Heart right ventricle (tissue), 16 donors: Measurements from ENCODE around the gene SCT. TPM values are rescaled to one million over a fixed set of nuclear protein-coding genes. Genes with fewer than 3 reads are reported as not detected.

Experiments used
- ATAC-seq, 8 donors: fragments of 200-7000 bp; cut with Tn5 transposase; one replicate each; pipeline ENCODE4 v1.9.1; 2020; ENCODE audit warnings: mild to moderate bottlenecking in 8 of 8, moderate library complexity in 8 of 8, moderate number of reproducible peaks in 1 of 8
- DNase-seq, 2 donors: peaks; one replicate each; pipeline ENCODE4 v3.0.0-alpha.2; 2020
- H3K27ac ChIP-seq, 10 donors: fragments of 200-600 bp; sonication (generic) in 2 of 10; one replicate each; pipeline versions ENCODE4 v1.5.0 to v1.8.0; 2020 to 2022; ENCODE audit warnings: mild to moderate bottlenecking in 3 of 10
- H3K27me3 ChIP-seq, 7 donors: fragments of 200-600 bp; one replicate each; pipeline ENCODE4 v1.8.0; 2021 to 2022; ENCODE audit warnings: mild to moderate bottlenecking in 2 of 7
- H3K36me3 ChIP-seq, 9 donors: fragments of 200-600 bp; sonication (generic) in 1 of 9; one replicate each; pipeline versions ENCODE4 v1.5.0 to v1.8.0; 2020 to 2022; ENCODE audit warnings: mild to moderate bottlenecking in 2 of 9
- H3K4me1 ChIP-seq, 9 donors: fragments of 200-600 bp; sonication (generic) in 1 of 9; one replicate each; pipeline versions ENCODE4 v1.5.0 to v1.8.0; 2020 to 2022; ENCODE audit warnings: mild to moderate bottlenecking in 4 of 9
- H3K4me3 ChIP-seq, 10 donors: fragments of 200-600 bp; sonication (generic) in 2 of 10; one replicate each; pipeline versions ENCODE4 v1.5.0 to v1.8.0; 2020 to 2022; ENCODE audit warnings: mild to moderate bottlenecking in 7 of 10, moderate library complexity in 2 of 10
- H3K9me3 ChIP-seq, 11 donors: fragments of 200-600 bp in 10 of 11; sonication (generic) in 2 of 11; one replicate each; pipeline versions ENCODE4 v1.5.0 to v1.8.0; 2013 to 2022; ENCODE audit warnings: mild to moderate bottlenecking in 2 of 11, control low read depth in 1 of 11, moderate library complexity in 1 of 11
- WGBS, 2 donors: extraction: QIAGEN DNeasy Blood & Tissue Kit; methylation state at CpG; one replicate each; pipeline ENCODE4 v1.1.7; 2013; ENCODE audit warnings: inconsistent platforms in 1 of 2; 5-methylcytosine and 5-hydroxymethylcytosine counted together
- intact Hi-C, 10 donors: fragments of 100-400 bp; cut with DNase I; formaldehyde crosslinking; loops; one replicate each; pipeline versions ENCODE4 v1.11.1 to v1.14.2; 2022
- polyA plus RNA-seq, 2 donors: library from polyadenylated mRNA; stranded (reverse); fragments of 200-250 nt; gene quantifications; one replicate each; pipeline ENCODE4 v1.2.3, GENCODE V29; 2013
- total RNA-seq, 10 donors: library from RNA; stranded (reverse); fragmentation: NEBNext Ultra II Directional in 3 of 10; extraction: Animal tissue kit (Norgen Biotek cat#: 25700) in 3 of 10; gene quantifications; one replicate each; pipeline versions ENCODE4 v1.2.1 to v1.2.4, GENCODE V29; 2021 to 2023
- TF ChIP-seq, protein P1 (sequence below), 9 donors: fragments of 200-600 bp; sonication (generic) in 2 of 9; IDR thresholded peaks; one replicate each; pipeline versions ENCODE4 v1.5.0 to v1.8.0; 2021 to 2022; ENCODE audit warnings: antibody characterized with exemption in 9 of 9, mild to moderate bottlenecking in 5 of 9, moderate library complexity in 1 of 9
- donor health status: Arrhythmogenic right ventricular cardiomyopathy.
- donor health status: ischemic (EF 13 %, LVEDD 7.1; RV severe dilation, severe dysfunction).
- donor health status: healthy with polysubstance abuse.
- donor health status: DM: no; HTN: yes; CAD: no.
- donor health status: DM: no; HTN: no; CAD: no.
- donor health status: ischemic (EF 25% LVEDD 6.9; RV normal size, moderate dysfunction).
- donor health status: ischemic (EF 25% LVEDD 5.7; RV mildly dilated, moderate dysfunction).
- donor health status: healthy.
- donor health status: DM: yes; HTN: yes; CAD: no.
- donor health status: Ischemic cardiomyopathy.
- donor health status: ischemic (EF 35%, LVEDD 5.7; RV mildly dilated, moderate dysfunction).
- donor health status: nonischemic (EF 11% LVEDD 7.7; RV severe dilation, severe dysfunction).
- donor health status: DM: yes; HTN: yes; CAD: no.
- donor health status: PGD.
- donor health status: ischemic (EF 29% LVEDD 5.4; RV normal size, mild dysfunction).
- donor health status: nonischemic (EF 23%, LVEDD 6.1; RV moderate dilation, normal function).

The SCT gene
- total and polyA plus RNA-seq, 12 donors, result 0.64 to 2.0 (median 1.00) TPM; not detected in 8

GRCh38 chr11:665062-665703 is 38.2 kb upstream of the SCT start:
- Histone ChIP-seq H3K36me3 (peaks cover 0 to 76% (median 0%) of the 10 kb centered on the region in 9 donors), H3K27me3 (no peaks in the 10 kb centered on the region), H3K27ac (peak overlapping the region in 5 of 10 donors; percentile 10 to 52 (median 44)), H3K9me3 (no peaks in the 10 kb centered on the region), H3K4me1 (peaks cover 0 to 23% (median 8%) of the 10 kb centered on the region in 9 donors), H3K4me3 (no peak overlapping the region)
- DNase-seq, result no peak
- WGBS, 2 donors, result 77 to 84% methylated on average over 14 of the region's 15 CpGs
- TF ChIP-seq, protein P1, sequence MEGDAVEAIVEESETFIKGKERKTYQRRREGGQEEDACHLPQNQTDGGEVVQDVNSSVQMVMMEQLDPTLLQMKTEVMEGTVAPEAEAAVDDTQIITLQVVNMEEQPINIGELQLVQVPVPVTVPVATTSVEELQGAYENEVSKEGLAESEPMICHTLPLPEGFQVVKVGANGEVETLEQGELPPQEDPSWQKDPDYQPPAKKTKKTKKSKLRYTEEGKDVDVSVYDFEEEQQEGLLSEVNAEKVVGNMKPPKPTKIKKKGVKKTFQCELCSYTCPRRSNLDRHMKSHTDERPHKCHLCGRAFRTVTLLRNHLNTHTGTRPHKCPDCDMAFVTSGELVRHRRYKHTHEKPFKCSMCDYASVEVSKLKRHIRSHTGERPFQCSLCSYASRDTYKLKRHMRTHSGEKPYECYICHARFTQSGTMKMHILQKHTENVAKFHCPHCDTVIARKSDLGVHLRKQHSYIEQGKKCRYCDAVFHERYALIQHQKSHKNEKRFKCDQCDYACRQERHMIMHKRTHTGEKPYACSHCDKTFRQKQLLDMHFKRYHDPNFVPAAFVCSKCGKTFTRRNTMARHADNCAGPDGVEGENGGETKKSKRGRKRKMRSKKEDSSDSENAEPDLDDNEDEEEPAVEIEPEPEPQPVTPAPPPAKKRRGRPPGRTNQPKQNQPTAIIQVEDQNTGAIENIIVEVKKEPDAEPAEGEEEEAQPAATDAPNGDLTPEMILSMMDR (IDR thresholded peaks at IDR 0.05), result no peak
- intact Hi-C loops, result loop anchor here in 1 of 10 donors (10.0 kb wide), 1 partner anchor 60 kb away; no protein-coding TSS in a partner anchor
- ATAC-seq, result peak in 3 of 8 donors; percentile 17 to 39 (median 26)

DNA sequence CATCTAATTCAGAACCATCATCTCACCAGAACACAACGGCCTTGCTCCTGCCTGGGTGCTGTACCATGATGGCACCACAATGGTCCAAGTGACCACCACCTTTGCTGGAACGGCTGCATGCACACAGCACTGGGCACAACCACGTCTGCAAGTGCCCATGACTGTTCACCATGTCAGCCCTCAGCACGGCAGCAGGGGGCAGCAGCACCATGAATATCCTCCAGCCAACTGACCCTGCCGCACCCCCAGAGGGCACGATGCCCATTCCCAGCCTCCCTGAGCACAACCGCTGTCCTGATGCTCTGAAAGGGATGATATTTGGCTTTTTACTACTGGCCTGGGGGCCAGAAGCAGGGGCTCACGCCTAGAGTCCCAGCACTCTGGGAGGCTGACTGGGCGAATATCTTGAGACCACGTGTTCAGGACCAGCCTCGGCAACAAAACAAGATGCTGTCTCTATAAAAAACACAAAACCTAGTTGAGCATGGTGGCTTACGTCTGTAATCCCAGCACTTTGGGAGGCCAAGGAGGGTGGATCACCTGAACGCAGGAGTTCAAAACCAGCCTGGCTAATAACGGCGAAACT is 35.8 kb upstream of the SCT start:
- Histone ChIP-seq H3K36me3 (peaks cover 0 to 80% (median 0%) of the 10 kb centered on the region in 9 donors), H3K4me3 (no peak overlapping the region), H3K27ac (no peak overlapping the region), H3K9me3 (no peaks in the 10 kb centered on the region), H3K27me3 (no peaks in the 10 kb centered on the region), H3K4me1 (peaks cover 0 to 23% (median 8%) of the 10 kb centered on the region in 9 donors)
- intact Hi-C loops, result loop anchor here (2.0 to 10.0 kb wide), 4 partner anchors 60 to 65 kb away; no protein-coding TSS in a partner anchor
- peak; percentile 47 to 65 for DNase-seq
- WGBS, 2 donors, result 59 to 63% methylated on average over 15 of the region's 15 CpGs
- TF ChIP-seq, protein P1 (IDR thresholded peaks at IDR 0.05), result peak in 8 of 9 donors; percentile 61 to 82 (median 75)
- ATAC-seq, result peak in 7 of 8 donors; percentile 45 to 80 (median 66)

GRCh38 chr11:660681-661444 is 33.9 kb upstream of the SCT start:
- H3K4me1 ChIP-seq, result peaks cover 0 to 19% (median 6%) of the 10 kb centered on the region in 9 donors
- peak overlapping the region in 1 of 10 donors; percentile 10 for H3K27ac ChIP-seq
- no peaks in the 10 kb centered on the region for H3K9me3 ChIP-seq
- intact Hi-C loops, result loop anchor here in 7 of 10 donors (5.0 to 10.0 kb wide), 3 partner anchors 61 to 66 kb away; no protein-coding TSS in a partner anchor
- H3K27me3 ChIP-seq, result no peaks in the 10 kb centered on the region
- no peak for DNase-seq
- TF ChIP-seq, protein P1 (IDR thresholded peaks at IDR 0.05), result no peak
- H3K36me3 ChIP-seq, result peaks cover 0 to 81% (median 0%) of the 10 kb centered on the region in 9 donors
- 81 to 83% methylated on average over 19 of the region's 19 CpGs for WGBS, 2 donors
- peak in 2 of 8 donors; percentile 12 to 43 for ATAC-seq
- H3K4me3 ChIP-seq, result no peak overlapping the region

- WGBS, 2 donors, result 86 to 89% methylated on average over 19 of the region's 19 CpGs
- no peaks in the 10 kb centered on the region for H3K27me3 ChIP-seq
- peaks cover 0 to 14% (median under 1%) of the 10 kb centered on the region in 9 donors for H3K4me1 ChIP-seq
- no peak for DNase-seq
- no peaks in the 10 kb centered on the region for H3K9me3 ChIP-seq
- H3K4me3 ChIP-seq, result no peak overlapping the region
- H3K27ac ChIP-seq, result no peak overlapping the region
- intact Hi-C loops, result loop anchor here in 7 of 10 donors (5.0 to 10.0 kb wide), 3 partner anchors 62 to 67 kb away; no protein-coding TSS in a partner anchor
- peak in 1 of 8 donors; percentile 27 for ATAC-seq
- H3K36me3 ChIP-seq, result peaks cover 0 to 81% (median 0%) of the 10 kb centered on the region in 9 donors
- TF ChIP-seq, protein P1 (IDR thresholded peaks at IDR 0.05), result no peak
Measured at GRCh38 chr11:660281-660680, 33.3 kb upstream of the SCT start.
